Keratinocyte (primary cell): ENCODE measurements around the gene CHPF.

ENCODE experiments used
- CTCF ChIP-seq, 3 experiments: IDR thresholded peaks in 1 of 3; conservative IDR thresholded peaks in 1 of 3; optimal IDR thresholded peaks in 1 of 3; 2 replicates in 2 of 3; 3 replicates in 1 of 3; pipeline versions ENCODE3 to v1.5.1; 2011; ENCODE audit warnings: low read length in 3 of 3, mild to moderate bottlenecking in 3 of 3, moderate library complexity in 2 of 3, control low read depth in 1 of 3, inconsistent platforms in 1 of 3; ENCODE audit not compliant: insufficient read depth in 2 of 3; ENCODE audit errors: extremely low read depth in 1 of 3
- EZH2 ChIP-seq: IDR thresholded peaks from one replicate; pipeline ENCODE4 v1.6.1; 2012; ENCODE audit warnings: inconsistent platforms, mild to moderate bottlenecking, low read length, moderate library complexity

- TF ChIP-seq CTCF (optimal IDR thresholded peaks at IDR 0.05 in 1 of 3, IDR thresholded peaks at IDR 0.05 in 1 of 3, conservative IDR thresholded peaks at IDR 0.05 in 1 of 3; ENCODE audit: extremely low read depth in 1 of 3, insufficient read depth in 2 of 3, low read length in 3 of 3) (no peak), EZH2 (no peak)
These were observed 12.3 kb upstream of the CHPF start for GRCh38 chr2:219555956-219556355.
